Renal cortical epithelial cell (primary cell): Measurements from ENCODE around the gene CAP2. TPM values are rescaled to one million over a fixed set of nuclear protein-coding genes. Genes with fewer than 3 reads are reported as not detected.
"Not testable (repeated sequence)": the region's sequence is repeated elsewhere in the genome, so short reads cannot be mapped to it uniquely, and the experiment has no call there.

ENCODE experiments used
- DNase-seq: peaks from one replicate; pipeline ENCODE4 v3.0.0-alpha.2; 2011; ENCODE audit warnings: low read depth
- total RNA-seq: library from RNA; depleted of rRNA; stranded (reverse); fragments of >200 nt; gene quantifications from 2 replicates; pipeline ENCODE4 v1.2.3, GENCODE V29; 2014

CAP2 gene
- total RNA-seq, 1 donor from 2014 or later: 13.1 TPM

DNA sequence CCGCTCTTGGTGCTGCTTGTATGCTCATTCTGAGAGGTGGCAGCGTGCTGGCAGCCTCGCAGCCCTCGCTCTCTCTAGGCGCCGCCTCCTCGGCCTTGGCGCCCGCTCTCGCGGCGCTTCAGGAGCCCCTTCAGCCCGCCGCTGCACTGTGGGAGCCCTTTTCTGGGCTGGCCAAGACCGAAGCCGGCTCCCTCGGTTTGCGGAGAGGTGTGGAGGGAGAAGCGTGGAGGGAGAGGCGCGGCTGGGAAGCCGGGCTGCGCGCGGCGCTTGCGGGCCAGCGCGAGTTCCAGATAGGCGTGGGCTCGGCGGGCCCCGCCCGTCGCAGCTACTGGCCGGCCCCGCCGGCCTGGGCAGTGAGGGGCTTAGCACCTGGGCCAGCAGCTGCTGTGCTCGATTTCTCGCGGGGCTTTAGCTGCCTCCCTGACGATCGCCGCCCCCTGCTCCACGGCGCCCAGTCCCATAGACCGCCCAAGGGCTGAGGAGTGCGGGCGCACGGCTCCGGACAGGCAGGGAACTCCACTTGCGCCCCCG lies 187.2 kb downstream of the CAP2 start:
- DNase-seq: no peak

DNA sequence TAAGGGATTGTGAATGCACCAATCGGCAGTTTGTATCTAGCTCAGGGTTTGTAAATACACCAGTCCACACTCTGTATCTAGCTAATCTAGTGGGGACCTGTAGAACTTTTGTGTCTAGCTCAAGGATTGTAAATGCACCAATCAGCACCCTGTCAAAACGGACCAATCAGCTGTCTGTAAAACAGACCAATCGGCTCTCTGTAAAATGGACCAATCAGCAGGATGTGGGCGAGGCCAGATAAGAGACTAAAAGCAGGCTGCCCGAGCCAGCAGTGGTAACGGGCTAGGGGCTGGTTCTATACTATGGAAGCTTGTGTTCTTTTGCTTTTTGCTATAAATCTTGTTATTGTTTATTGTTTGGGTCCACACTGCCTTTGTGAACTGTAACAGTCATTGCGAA lies 187.9 kb downstream of the CAP2 start:
- DNase-seq: not testable (repeated sequence)

DNA sequence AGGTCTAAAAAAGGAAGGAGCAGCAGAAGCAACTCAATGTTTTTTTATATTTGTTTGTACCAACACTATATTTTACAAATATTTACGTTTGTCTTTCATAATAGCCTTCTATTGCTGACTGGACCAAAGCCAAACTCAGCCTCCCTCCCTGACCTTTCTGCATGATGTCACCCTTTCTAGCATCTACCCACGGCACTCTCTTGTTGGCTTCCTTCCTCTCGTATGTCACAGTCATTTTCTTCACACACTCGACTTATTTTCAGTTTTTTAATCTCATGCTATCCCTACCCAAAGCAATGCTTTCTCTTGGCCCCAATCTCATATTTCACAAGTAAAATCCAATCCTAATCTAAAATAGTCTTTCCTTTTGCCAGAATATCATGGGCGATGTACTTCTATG lies 190.4 kb downstream of the CAP2 start:
- DNase-seq: no peak

DNA sequence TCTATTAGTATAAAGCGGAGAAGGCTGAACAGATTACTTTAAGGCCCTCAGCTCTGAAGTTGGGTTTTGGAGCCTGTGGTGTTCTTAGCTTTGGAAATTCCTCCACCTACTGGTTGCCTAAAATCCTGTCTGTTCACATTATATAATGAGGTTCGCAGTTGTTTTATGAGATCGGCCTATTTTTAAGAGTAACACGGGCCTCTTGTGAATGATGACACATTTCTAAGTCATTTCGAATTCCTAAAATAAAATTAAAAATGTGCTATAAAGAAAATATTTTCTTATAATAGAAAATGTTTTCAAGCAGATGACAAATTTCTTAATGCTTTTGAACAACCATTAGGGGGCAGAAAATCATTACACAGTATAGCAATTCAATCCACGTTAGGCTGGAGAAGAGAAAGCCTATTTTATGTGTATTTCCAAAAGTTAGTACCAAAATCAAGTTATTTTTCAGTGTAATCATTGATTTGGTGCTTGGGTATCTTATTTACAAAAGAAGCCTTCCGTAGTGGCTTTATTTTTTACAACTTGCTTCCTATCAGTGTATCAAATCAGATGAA lies 190.9 kb downstream of the CAP2 start:
- peak; percentile 72 for DNase-seq

DNA sequence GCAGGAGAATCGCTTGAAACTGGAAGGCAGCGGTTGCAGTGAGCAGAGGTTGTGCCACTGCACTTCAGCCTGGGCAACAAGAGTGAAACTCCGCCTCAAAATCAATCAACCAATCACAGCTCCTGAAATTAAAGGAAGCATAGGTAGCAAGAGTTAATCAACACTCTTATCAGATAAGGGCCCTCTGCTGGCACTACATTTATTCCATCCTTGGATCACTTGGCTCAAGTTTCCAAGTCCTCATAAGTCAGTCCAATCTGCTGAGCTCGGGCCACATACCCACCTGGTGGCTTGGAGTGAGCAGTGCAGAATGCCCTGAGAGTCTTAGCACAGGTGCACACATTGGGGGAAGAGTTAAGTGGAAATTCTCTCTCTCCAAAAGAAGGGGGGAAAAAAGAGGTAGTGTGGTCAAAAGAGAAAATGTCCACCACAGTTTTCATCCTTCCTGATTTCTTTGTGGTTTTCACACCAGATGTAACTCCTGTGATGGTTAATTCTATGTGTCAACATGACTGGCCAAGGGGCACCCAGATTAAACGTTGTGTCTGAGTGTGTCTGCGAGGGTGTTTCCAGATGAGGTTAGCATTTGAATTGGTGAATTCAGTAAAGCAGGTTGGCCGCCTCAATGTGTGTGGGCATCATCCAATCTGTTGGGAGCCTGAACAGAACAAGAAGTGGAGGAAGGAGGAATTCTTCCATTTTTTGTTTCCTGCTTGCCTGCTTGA lies 192.5 kb downstream of the CAP2 start:
- peak; percentile 37 for DNase-seq

DNA sequence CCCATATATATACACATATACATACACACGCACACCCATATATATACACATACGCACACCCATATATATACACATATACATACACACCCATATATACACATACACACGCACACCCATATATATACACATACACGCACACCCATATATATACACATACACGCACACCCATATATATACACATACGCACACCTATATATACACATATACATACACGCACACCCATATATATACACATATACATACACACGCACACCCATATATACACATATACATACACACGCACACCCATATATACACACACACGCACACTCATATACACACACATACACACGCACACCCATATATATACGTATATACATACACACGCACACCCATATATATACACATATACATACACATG lies 193.2 kb downstream of the CAP2 start:
- not testable (repeated sequence) for DNase-seq

DNA sequence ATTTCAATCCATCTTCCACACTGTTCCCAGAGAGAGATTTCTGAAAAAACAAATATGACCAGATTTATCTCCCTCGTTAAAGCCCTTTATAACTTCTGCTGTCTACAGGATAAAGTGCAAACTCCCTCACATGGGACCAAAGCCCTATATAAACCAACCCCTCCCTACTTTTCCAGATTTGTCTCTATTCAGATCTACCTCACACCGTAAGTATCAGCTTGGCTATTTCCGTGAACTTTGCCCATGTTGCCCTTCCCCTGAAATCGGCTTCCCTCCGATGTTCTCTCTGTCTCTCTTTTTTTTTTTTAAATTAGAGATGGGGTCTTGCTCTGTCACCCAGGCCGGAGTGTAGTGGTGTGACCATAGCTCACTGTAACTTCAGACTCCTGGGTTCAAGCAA lies 194.6 kb downstream of the CAP2 start:
- DNase-seq: no peak

DNA sequence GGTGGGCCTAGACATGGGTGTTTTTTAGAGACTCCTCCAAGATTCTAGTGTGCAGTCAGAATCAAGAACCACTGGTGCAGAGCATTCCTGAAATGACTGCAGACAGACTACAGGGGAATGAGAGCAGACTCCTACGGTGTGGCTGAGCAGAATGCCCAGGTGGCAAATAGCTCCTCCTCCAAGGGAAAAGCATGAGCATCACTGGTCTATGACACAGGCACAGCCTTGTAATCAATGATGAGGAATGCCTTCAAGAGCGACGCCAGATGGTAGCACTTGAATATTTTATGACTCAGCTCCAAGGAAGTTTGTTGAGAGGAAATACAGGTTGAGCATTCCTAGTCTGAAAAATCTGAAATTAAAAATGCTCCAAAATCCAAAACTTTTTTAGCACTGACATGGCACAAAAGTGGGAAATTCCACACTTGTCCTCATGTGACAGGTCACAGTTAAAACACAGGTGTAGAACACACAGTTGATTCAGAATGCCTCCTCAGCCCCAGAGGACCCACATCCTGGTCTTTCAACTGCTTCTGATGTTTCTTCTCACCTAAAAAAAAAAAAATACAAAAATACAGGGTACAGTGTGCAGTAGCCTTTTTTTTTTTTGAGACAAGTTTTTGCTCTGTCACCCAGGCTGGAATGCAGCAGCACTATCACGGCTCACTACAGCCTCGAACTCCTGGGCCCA lies 196.2 kb downstream of the CAP2 start:
- peak; percentile 91 for DNase-seq

DNA sequence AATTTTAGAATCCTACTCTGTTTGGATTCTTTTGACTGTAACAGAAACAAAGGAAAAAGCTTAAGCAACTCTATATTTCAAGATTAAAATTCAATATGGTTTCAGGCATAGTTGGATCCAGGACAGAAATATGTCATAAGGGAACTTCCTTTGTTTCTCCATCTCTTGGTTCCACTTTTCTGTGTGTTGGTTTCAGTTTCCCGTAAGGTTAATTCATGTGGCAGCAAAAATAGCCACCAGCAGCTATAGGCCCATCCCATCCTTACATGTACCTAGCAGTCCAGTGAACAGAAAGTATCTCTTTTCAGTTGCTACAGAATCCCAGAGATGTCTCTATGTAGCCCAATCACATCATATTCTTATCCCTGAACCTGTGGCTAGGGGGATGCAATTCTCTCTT lies 197.9 kb downstream of the CAP2 start:
- no peak for DNase-seq

DNA sequence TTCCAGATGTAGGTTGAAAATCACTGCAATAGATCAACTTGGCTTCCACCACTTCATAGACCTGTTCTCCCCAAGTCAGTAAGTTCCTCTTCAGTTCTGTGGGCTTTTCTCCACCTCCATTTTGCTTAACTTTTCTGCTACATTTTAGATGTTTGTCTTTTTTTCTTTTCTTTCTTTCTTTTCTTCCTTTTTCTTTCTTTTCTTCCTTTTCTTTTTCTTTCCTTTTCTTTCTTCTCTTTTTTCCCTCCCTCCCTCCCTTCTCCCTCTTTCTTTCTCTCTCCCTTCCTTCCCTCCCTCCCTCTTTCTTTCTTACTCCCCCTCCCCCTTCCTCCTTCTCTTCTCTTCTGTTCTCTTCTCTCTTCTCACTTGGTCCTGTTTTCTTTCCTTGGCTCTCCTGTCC lies 199.9 kb downstream of the CAP2 start:
- DNase-seq: no peak

DNA sequence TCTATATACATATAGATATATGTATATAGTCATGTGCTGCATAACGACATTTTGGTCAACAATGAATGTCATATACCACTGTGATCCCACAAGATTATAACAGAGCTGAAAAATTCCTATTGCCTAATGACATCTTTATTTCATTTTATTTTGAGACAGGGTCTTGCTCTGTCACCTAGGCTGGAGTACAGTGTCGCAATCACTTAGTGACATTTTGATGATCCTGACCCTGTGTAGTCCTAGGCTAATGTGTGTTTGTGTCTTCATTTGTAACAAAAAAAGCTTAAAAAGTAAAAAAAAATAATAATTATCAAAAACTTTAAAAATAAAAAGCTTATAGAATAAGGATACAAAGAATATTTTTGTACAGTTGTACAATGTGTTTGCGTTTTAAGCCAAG lies 202.7 kb downstream of the CAP2 start:
- DNase-seq: no peak

DNA sequence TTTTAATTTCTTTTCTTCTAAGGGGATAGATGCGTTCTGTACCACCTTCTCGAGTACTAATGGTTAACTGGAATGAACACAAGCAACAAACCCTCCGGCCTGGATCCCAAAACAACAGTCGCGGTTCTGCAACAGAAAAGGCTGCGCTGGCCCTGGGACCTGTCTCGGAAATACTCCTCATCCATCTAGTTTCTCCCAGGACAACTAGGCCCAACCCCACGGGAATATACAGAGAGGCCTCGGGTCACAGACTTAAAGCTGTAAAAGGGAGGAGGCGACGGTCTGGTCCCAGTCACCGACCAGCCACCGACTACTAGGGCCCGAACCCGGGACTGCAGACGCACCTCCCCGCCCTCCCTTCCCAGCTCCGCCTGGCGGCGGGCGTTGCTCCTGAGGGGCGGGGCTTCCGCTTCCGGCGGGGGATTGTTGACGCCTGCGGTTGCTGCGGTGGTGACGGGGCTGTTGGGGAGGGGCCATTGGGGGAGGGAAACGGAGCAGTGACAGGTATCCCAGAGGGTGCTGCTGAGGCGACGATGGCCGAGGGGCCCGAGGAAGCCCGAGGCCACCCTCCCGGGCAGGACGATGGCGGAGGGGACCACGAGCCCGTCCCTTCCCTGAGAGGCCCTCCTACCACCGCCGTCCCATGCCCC lies 206.6 kb downstream of the CAP2 start, which contains the start of gene FAM8A1:
Gene FAM8A1 (plus strand): TSS at position 426 of the 650 bp plus-strand sequence. CDS start 108 bp downstream, at position 534.
- peak; percentile 77 for DNase-seq

DNA sequence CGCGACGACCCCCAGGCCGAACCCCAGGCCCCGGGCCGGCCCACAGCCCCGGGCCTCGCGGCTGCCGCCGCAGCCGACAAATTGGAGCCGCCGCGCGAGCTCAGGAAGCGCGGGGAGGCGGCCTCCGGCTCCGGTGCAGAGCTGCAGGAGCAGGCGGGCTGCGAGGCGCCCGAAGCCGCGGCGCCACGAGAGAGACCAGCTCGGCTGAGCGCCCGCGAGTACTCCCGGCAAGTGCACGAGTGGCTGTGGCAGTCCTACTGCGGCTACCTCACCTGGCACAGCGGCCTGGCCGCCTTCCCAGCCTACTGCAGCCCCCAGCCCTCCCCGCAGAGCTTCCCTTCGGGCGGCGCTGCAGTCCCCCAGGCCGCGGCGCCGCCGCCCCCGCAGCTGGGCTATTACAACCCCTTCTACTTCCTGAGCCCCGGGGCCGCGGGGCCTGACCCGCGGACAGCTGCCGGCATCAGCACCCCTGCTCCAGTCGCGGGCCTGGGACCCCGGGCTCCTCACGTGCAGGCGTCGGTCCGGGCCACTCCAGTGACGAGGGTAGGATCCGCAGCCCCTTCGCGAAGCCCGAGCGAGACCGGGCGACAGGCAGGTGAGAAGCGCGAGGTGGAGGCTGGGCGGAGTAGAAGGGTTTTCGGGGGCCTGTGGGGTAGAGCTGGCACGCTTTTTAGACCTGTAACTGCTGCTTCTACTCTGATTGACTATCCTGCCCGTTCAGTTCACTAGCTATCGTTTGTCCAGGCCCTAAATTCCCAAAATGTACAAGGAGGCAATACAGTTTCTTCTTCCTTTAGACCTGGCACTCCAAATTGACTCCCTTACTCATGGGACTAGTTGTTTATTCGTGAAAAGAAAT lies 207.4 kb downstream of the CAP2 start:
- DNase-seq: no peak

DNA sequence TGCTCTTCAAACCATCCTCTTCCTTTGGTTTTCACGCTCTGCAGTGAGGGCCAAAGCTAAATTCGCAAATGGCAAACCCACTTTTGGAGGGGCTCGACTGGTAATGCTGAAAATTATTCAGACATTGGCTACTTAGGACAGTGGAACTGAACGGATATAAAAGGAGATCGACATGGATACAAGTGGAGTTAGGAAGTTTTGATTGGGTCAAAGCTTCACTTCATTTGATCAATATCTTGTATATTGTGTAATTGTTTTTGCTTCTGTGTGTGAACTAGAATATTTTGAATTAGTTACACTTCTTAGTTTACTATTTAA lies 207.9 kb downstream of the CAP2 start:
- DNase-seq: no peak

DNA sequence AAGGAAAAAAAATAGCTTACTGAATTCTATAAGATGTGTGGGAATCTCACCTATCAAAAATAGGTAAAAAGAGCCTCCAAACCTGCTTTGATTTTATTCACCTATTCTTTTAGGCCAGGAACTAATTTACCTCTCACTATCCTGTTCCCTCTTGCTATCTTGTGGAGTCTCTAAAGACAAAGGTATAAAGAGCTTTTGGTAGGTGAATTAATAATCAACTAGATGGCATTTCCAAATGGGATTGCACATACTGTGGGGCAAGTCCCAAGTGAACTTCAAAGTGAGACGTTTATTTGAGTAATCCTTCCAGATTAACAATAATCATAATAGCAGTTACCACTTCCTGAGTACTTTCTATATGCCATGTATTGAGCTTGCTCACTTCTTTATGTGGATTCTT lies 209.5 kb downstream of the CAP2 start:
- peak; percentile 73 for DNase-seq

DNA sequence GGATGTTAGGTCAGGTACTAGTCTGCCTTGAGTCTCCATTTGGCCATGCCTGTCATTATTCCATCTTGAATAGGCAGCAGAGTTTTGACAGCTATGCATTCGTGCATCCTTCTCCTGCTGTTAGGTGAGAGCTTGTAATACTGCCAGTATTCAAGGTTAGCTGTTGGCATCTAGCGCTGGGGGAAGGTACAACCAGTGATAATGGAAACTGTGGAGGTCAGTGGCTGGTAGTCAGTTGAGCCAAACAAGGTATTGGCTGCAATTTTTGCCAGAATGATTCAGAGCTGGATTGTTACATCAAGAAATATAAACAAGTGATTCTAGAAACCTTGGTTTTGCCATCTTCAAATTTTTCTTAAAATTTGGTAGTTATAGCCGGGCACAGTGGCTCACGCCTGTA lies 213.2 kb downstream of the CAP2 start:
- no peak for DNase-seq

Other genes with a start within 250 kb of the CAP2 start
- 2.4 and 3.1 TPM in 2 replicates for gene RBM24, start 112.2 kb upstream of the CAP2 start, total RNA-seq
- gene FAM8A1, start 206.7 kb downstream of the CAP2 start, total RNA-seq: 17.2 and 31.6 TPM in 2 replicates